Endothelial cell of umbilical vein (primary cell): ENCODE data around the gene CCNC.

Experiments
- EZH2 ChIP-seq: IDR thresholded peaks from 2 replicates; pipeline ENCODE4 v1.6.1; 2012; ENCODE audit warnings: borderline replicate concordance, low read depth, mild to moderate bottlenecking, moderate library complexity, low read length, inconsistent platforms; ENCODE audit not compliant: severe bottlenecking
- FOS ChIP-seq: IDR thresholded peaks from 2 replicates; pipeline ENCODE4 v1.6.1; 2011; ENCODE audit warnings: mild to moderate bottlenecking, low read length, moderate library complexity, borderline replicate concordance; ENCODE audit not compliant: insufficient read depth
- GATA2 ChIP-seq: IDR thresholded peaks from 2 replicates; pipeline ENCODE4 v1.7.0; 2011; ENCODE audit warnings: low read depth, mild to moderate bottlenecking, moderate library complexity, mixed read lengths, low read length; ENCODE audit not compliant: insufficient read length, insufficient read depth
- MYC ChIP-seq: IDR thresholded peaks from one replicate; pipeline ENCODE4 v1.6.1; 2011; ENCODE audit warnings: mild to moderate bottlenecking, low read depth, low read length
- POLR2A ChIP-seq: IDR thresholded peaks from 2 replicates; pipeline ENCODE4 v1.6.1; 2012; ENCODE audit warnings: low read depth, mild to moderate bottlenecking, control low read depth, low read length
- POLR2AphosphoS5 ChIP-seq: IDR thresholded peaks from 2 replicates; pipeline ENCODE4 v1.6.1; 2012; ENCODE audit warnings: low read depth, mild to moderate bottlenecking, control low read depth, low read length, moderate library complexity; ENCODE audit not compliant: insufficient read depth
- TF ChIP-seq, protein P1 (sequence below), 2 donors: IDR thresholded peaks; 1 replicate in 1 of 2; 2 replicates in 1 of 2; pipeline ENCODE4 v1.5.1; 2011; ENCODE audit warnings: low read length in 2 of 2, mild to moderate bottlenecking in 2 of 2, moderate library complexity in 2 of 2, control low read depth in 1 of 2, inconsistent platforms in 1 of 2, low read depth in 1 of 2; ENCODE audit not compliant: insufficient read depth in 1 of 2; ENCODE audit errors: extremely low read depth in 1 of 2
- TF ChIP-seq, protein P2 (sequence below): IDR thresholded peaks from 2 replicates; pipeline ENCODE4 v1.6.1; 2011; ENCODE audit not compliant: insufficient read depth, insufficient read length

DNA sequence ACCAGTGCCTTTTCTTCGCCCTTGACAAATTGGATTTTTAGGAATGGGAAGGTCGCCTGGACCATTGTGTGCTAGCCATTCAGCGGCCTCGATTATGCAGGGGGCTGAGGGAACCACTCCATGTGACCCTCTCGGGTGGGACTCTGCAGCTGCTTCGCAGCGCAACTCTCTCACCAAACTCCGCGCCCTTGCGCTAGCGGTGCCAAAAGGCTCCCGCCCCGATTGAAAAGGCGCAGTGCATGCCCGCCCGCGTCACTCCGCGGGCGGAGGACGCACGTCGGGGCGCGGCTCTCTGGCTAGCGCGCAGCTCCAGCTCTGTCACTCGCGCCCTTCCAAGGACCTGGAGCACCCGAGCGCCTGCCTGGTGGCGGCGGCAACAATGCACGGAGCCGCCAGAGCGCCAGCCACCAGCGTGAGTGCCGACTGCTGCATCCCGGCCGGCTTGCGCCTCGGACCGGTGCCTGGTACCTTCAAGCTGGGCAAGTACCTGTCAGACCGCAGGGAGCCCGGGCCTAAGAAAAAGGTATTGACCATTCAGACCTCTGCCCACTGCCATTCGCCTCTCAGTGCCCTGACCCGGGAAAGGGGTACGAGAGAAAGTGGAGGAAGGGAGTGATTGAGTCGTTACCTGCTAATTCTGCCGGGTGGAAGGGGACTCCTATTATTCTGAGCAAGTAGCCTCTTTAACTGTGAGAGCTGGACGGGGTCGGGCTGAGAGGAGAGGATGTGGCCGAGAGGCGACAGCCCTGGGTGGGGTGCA is 38.4 kb upstream of the CCNC start, which contains the start of gene PRDM13:
- TF ChIP-seq, protein P1, sequence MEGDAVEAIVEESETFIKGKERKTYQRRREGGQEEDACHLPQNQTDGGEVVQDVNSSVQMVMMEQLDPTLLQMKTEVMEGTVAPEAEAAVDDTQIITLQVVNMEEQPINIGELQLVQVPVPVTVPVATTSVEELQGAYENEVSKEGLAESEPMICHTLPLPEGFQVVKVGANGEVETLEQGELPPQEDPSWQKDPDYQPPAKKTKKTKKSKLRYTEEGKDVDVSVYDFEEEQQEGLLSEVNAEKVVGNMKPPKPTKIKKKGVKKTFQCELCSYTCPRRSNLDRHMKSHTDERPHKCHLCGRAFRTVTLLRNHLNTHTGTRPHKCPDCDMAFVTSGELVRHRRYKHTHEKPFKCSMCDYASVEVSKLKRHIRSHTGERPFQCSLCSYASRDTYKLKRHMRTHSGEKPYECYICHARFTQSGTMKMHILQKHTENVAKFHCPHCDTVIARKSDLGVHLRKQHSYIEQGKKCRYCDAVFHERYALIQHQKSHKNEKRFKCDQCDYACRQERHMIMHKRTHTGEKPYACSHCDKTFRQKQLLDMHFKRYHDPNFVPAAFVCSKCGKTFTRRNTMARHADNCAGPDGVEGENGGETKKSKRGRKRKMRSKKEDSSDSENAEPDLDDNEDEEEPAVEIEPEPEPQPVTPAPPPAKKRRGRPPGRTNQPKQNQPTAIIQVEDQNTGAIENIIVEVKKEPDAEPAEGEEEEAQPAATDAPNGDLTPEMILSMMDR (IDR thresholded peaks at IDR 0.05; ENCODE audit: extremely low read depth in 1 of 2, insufficient read depth in 1 of 2, low read depth in 1 of 2, low read length in 2 of 2) = no peak
- TF ChIP-seq POLR2A (no peak), MYC (no peak), GATA2 (no peak), FOS (no peak), POLR2AphosphoS5 (no peak), EZH2 (peak; percentile 96)
- TF ChIP-seq, protein P2, sequence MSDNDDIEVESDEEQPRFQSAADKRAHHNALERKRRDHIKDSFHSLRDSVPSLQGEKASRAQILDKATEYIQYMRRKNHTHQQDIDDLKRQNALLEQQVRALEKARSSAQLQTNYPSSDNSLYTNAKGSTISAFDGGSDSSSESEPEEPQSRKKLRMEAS = no peak
